Progenitor cell of endocrine pancreas (in vitro differentiated cells): ENCODE measurements around the gene BRIX1. TPM values are rescaled to one million over a fixed set of nuclear protein-coding genes. Genes with fewer than 3 reads are reported as not detected.

Experiments used
- total RNA-seq: library from RNA; stranded (reverse); gene quantifications from 2 replicates; pipeline ENCODE4 v1.2.1, GENCODE V29; 2021

Gene BRIX1
- total RNA-seq, 1 donor from 2014 or later, result 31.4 TPM

Other genes with a start within 250 kb of the BRIX1 start
- 2.8 and 2.9 TPM in 2 replicates for gene TTC23L, start 76.5 kb upstream of the BRIX1 start, total RNA-seq
- gene RAD1, start 207 bp upstream of the BRIX1 start, total RNA-seq, result 32.4 and 33.7 TPM in 2 replicates
- 48.1 and 50.3 TPM in 2 replicates for gene DNAJC21, start 13.8 kb downstream of the BRIX1 start, total RNA-seq
- gene AGXT2, start 132.2 kb downstream of the BRIX1 start, total RNA-seq, result not detected in 2 replicates